HepG2 (cell line): ENCODE measurements around the gene ZBTB46. TPM values are rescaled to one million over a fixed set of nuclear protein-coding genes. Genes with fewer than 3 reads are reported as not detected.

Experiments used
- CBX2 ChIP-seq, 2 experiments: fragments of 200-600 bp in 1 of 2; sonication (generic); formaldehyde crosslinking in 1 of 2; IDR thresholded peaks; 2 replicates each; pipeline versions ENCODE4 v1.7.0 to v1.8.1; 2018 to 2022; ENCODE audit warnings: low read depth in 2 of 2, low read length in 1 of 2, mild to moderate bottlenecking in 1 of 2, missing genetic modification reagents in 1 of 2
- CEBPZ ChIP-seq: IDR thresholded peaks from 2 replicates; pipeline ENCODE4 v1.6.1; 2012; ENCODE audit warnings: low read length, improper control_type of control experiment
- EED ChIP-seq: sonication (generic); formaldehyde crosslinking; IDR thresholded peaks from 2 replicates; pipeline ENCODE4 v1.5.0; 2020; ENCODE audit warnings: mild to moderate bottlenecking, missing genetic modification reagents
- GABPA ChIP-seq, 2 experiments: IDR thresholded peaks; 2 replicates each; pipeline ENCODE4 v1.6.1; 2011 to 2016; ENCODE audit warnings: low read depth in 2 of 2, low read length in 1 of 2, missing biosample characterization in 1 of 2, missing genetic modification characterization in 1 of 2
- HMG20B ChIP-seq: conservative IDR thresholded peaks from 2 replicates; pipeline ENCODE4 v1.6.1; 2016; ENCODE audit warnings: missing genetic modification reagents, missing compliant biosample characterization
- KDM5B ChIP-seq: sonication (generic); formaldehyde crosslinking; IDR thresholded peaks from 2 replicates; pipeline ENCODE4 v1.4.0; 2020; ENCODE audit warnings: missing genetic modification reagents, mild to moderate bottlenecking, borderline replicate concordance
- KMT2A ChIP-seq: sonication (generic); formaldehyde crosslinking; IDR thresholded peaks from 2 replicates; pipeline ENCODE4 v1.4.0; 2020; ENCODE audit warnings: missing genetic modification reagents
- MAFF ChIP-seq: IDR thresholded peaks from 2 replicates; pipeline ENCODE4 v1.6.1; 2011; ENCODE audit warnings: low read depth, low read length, improper control_type of control experiment
- PCBP2 ChIP-seq: fragments of 200-400 bp; formaldehyde crosslinking; optimal IDR thresholded peaks from 2 replicates; pipeline ENCODE3; 2018; ENCODE audit warnings: low read length, low read depth; ENCODE audit not compliant: poor library complexity, severe bottlenecking
- TBP ChIP-seq: sonication (generic); formaldehyde crosslinking; IDR thresholded peaks from 2 replicates; pipeline ENCODE4 v1.5.0; 2020; ENCODE audit warnings: missing genetic modification reagents
- TFAP4 ChIP-seq: sonication (generic); IDR thresholded peaks from 2 replicates; pipeline ENCODE4 v1.6.1; 2016; ENCODE audit warnings: low read depth, borderline replicate concordance
- TOPORS ChIP-seq: sonication (generic); formaldehyde crosslinking; IDR thresholded peaks from 2 replicates; pipeline ENCODE4 v1.8.0; 2023; ENCODE audit warnings: mild to moderate bottlenecking, missing genetic modification reagents
- ZBTB44 ChIP-seq: sonication (generic); formaldehyde crosslinking; IDR thresholded peaks from 2 replicates; pipeline ENCODE4 v1.4.0; 2020; ENCODE audit warnings: missing genetic modification reagents
- ZGPAT ChIP-seq: IDR thresholded peaks from 2 replicates; pipeline ENCODE4 v1.6.1; 2016; ENCODE audit warnings: mild to moderate bottlenecking
- ZKSCAN5 ChIP-seq: sonication (generic); formaldehyde crosslinking; IDR thresholded peaks from 2 replicates; pipeline ENCODE4 v1.5.1; 2020; ENCODE audit warnings: mild to moderate bottlenecking, missing genetic modification reagents
- ZMYM3 ChIP-seq: sonication (generic); formaldehyde crosslinking; IDR thresholded peaks from 2 replicates; pipeline ENCODE4 v1.5.1; 2020; ENCODE audit warnings: mild to moderate bottlenecking, missing genetic modification reagents
- ZNF256 ChIP-seq: sonication (generic); formaldehyde crosslinking; conservative IDR thresholded peaks from 2 replicates; pipeline ENCODE4 v1.4.0; 2020; ENCODE audit warnings: missing genetic modification reagents
- ZNF484 ChIP-seq: sonication (generic); formaldehyde crosslinking; IDR thresholded peaks from 2 replicates; pipeline ENCODE4 v1.5.1; 2020; ENCODE audit warnings: mild to moderate bottlenecking, low read depth, missing genetic modification reagents, borderline replicate concordance
- ZUFSP ChIP-seq: sonication (generic); formaldehyde crosslinking; IDR thresholded peaks from 2 replicates; pipeline ENCODE4 v1.9.0; 2021; ENCODE audit warnings: missing genetic modification reagents, mild to moderate bottlenecking, borderline replicate concordance
- polyA plus RNA-seq, 8 experiments: library from polyadenylated mRNA; depleted of rRNA in 3 of 8; stranded (reverse) in 7 of 8; unstranded in 1 of 8; fragments of >200 nt; fragmentation: Illumina TruSeq in 4 of 8; extraction: Trizol in 4 of 8; gene quantifications; 2 replicates each; pipeline versions ENCODE4 v1.2.1 to v1.2.3, GENCODE V29; 2011 to 2016; ENCODE audit warnings: low read depth in 4 of 8, missing spikeins in 1 of 8, mixed read lengths in 1 of 8; ENCODE audit not compliant: insufficient read depth in 1 of 8
- total RNA-seq, 5 experiments: library from RNA; depleted of rRNA; stranded (reverse); fragments of >200 nt; fragmentation: Illumina TruSeq; extraction: Trizol; gene quantifications; 2 replicates each; pipeline ENCODE4 v1.2.3, GENCODE V29; 2016; ENCODE audit warnings: low read depth in 1 of 5

Gene ZBTB46
- total and polyA plus RNA-seq, 2 of the 13 experiments (the other 11 are each of a cell fraction or from before 2014, with no cell fraction given), result 1.6 to 13.5 TPM

- TF ChIP-seq ZMYM3 (CRISPR knock-in tag) (no peak), TBP (CRISPR knock-in tag) (no peak), CBX2 (IDR thresholded peaks at IDR 0.05; ENCODE audit: low read depth, low read length) (no peak), CBX2 (CRISPR knock-in tag; IDR thresholded peaks at IDR 0.05; ENCODE audit: low read depth) (no peak), KMT2A (CRISPR knock-in tag) (peak; percentile 36; the same call in 1 of the 2 replicates), HMG20B (CRISPR knock-in tag) (no peak), KDM5B (CRISPR knock-in tag) (no peak), ZKSCAN5 (no peak), MAFF (no peak), ZBTB44 (CRISPR knock-in tag) (no peak), PCBP2 (no peak), CEBPZ (no peak), GABPA (IDR thresholded peaks at IDR 0.05; ENCODE audit: low read depth, low read length) (no peak), GABPA (CRISPR knock-in tag; IDR thresholded peaks at IDR 0.05; ENCODE audit: low read depth) (no peak), TOPORS (no peak), TFAP4 (no peak), ZUFSP (CRISPR knock-in tag) (no peak), ZGPAT (CRISPR knock-in tag) (peak; percentile 61; the same call in 1 of the 2 replicates), EED (CRISPR knock-in tag) (no peak), ZNF484 (no peak), ZNF256 (CRISPR knock-in tag) (no peak)
Measured at GRCh38 chr20:63833776-63834490, 2.9 kb upstream of the ZBTB46 start (continued).
